Vagina (tissue), 2 donors: ENCODE measurements around the gene MFNG.

Source experiments
- POLR2A ChIP-seq, 2 donors: fragments of 450-650 bp; IDR thresholded peaks; one replicate each; pipeline ENCODE4 v1.6.1; 2017; ENCODE audit warnings: antibody characterized with exemption in 2 of 2, mild to moderate bottlenecking in 2 of 2, moderate library complexity in 2 of 2
- TF ChIP-seq, protein P1 (sequence below), 3 experiments: fragments of 450-650 bp in 2 of 3; fragments of 200-600 bp in 1 of 3; sonication (generic) in 1 of 3; IDR thresholded peaks; one replicate each; pipeline ENCODE4 v1.5.1; 2017 to 2019; ENCODE audit warnings: antibody characterized with exemption in 3 of 3, mild to moderate bottlenecking in 2 of 3, moderate library complexity in 2 of 3

- TF ChIP-seq, protein P1, sequence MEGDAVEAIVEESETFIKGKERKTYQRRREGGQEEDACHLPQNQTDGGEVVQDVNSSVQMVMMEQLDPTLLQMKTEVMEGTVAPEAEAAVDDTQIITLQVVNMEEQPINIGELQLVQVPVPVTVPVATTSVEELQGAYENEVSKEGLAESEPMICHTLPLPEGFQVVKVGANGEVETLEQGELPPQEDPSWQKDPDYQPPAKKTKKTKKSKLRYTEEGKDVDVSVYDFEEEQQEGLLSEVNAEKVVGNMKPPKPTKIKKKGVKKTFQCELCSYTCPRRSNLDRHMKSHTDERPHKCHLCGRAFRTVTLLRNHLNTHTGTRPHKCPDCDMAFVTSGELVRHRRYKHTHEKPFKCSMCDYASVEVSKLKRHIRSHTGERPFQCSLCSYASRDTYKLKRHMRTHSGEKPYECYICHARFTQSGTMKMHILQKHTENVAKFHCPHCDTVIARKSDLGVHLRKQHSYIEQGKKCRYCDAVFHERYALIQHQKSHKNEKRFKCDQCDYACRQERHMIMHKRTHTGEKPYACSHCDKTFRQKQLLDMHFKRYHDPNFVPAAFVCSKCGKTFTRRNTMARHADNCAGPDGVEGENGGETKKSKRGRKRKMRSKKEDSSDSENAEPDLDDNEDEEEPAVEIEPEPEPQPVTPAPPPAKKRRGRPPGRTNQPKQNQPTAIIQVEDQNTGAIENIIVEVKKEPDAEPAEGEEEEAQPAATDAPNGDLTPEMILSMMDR (IDR thresholded peaks at IDR 0.05) = no peak
- TF ChIP-seq POLR2A (IDR thresholded peaks at IDR 0.05) = no peak
Observed at GRCh38 chr22:37487571-37487970, 1.4 kb upstream of the MFNG start.
